Head of caudate nucleus (tissue), 42 donors: ENCODE data around the gene CDH4.
"Not testable (repeated sequence)": the region's sequence is repeated elsewhere in the genome, so short reads cannot be mapped to it uniquely, and the experiment has no call there.

Experiments used
- DNase-seq, 42 donors: peaks; one replicate each; pipeline versions ENCODE4 v3.0.0 to v3.0.0-alpha.2; 2020 to 2021; ENCODE audit warnings: mixed read lengths in 7 of 42
- intact Hi-C: fragments of 100-400 bp; cut with DNase I; formaldehyde crosslinking; loops from one replicate; pipeline ENCODE4 v1.15.0; 2022

The CDH4 gene

GRCh38 chr20:61455508-61456215 lies 203.6 kb downstream of the CDH4 start:
- intact Hi-C loops = no loop called here
- peak in 3 of 42 donors; percentile 11 to 32 (median 14) for DNase-seq

DNA sequence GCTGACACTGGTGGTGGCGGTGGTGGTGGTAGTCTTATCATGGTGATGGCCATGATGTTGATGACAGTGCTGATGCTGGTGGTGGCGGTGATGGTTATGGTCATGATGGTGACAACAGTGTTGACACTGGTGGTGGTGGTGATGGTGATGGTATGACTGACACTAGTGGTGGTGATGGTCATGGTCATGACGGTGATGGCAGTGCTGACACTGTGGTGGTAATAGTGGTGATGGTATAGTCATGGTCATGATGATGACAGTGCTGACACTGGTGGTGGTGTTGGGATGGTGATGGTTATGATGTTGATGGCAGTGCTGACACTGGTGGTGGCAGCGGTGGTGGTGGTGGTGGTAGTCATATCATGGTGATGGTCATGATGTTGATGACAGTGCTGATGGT lies 205.7 kb downstream of the CDH4 start:
- DNase-seq = peak in 2 of 42 donors; percentile 15 to 17
- intact Hi-C loops = no loop called here

DNA sequence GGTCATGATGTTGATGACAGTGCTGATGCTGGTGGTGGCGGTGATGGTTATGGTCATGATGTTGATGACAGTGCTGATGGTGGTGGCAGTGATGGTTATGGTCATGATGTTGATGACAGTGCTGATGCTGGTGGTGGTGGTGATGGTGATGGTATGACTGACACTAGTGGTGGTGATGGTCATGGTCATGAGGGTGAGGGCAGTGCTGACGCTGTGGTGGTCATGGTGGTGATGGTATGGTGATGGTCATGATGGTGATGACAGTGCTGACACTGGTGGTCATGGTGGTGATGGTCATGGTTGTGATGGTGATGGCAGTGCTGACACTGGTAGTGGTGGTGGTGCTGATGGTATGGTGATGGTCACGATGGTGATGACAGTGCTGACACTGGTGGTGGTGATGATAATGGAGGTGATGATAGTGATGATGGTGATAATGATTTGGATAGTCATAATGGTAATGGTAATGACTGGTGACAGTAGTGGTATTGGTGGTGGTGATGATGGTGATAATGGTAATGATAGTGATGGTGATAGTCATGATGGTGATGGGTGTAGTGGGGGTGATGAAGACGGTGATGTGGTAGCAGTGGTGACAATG lies 206.2 kb downstream of the CDH4 start:
- intact Hi-C loops = no loop called here

DNA sequence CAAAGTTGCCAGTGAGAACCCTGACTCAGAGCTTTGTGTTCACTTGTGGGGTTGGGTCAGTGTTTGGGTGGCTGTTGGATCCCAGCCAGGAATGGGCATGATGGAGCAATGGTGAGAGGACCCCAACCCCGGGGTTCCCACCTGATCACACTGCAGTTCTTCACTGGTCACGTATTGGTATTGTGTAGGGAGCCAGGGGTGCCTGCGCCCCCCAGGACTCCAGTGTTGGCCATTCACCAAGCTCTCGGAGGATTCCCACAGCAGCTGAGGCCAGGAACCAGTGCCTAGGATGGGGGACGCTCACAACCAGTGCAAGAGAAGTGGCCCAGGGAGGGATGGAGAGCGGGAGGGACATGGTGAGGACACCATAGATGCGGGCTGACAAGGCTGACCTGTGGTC lies 207.2 kb downstream of the CDH4 start:
- intact Hi-C loops = no loop called here
- peak in 3 of 42 donors; percentile 11 to 22 (median 20) for DNase-seq

More for the DNA sequence above, 206.2 kb downstream of the CDH4 start:
- no peak for DNase-seq

- DNase-seq = peak in 3 of 42 donors; percentile 8 to 24 (median 14)
Observed at GRCh38 chr20:61459705-61460104, 207.6 kb downstream of the CDH4 start.

GRCh38 chr20:61460261-61461052 lies 208.4 kb downstream of the CDH4 start:
- DNase-seq = peak in 3 of 42 donors; percentile 10 to 24 (median 14)
- intact Hi-C loops = no loop called here

More at GRCh38 chr20:61459705-61460104, 207.6 kb downstream of the CDH4 start:
- intact Hi-C loops = no loop called here

DNA sequence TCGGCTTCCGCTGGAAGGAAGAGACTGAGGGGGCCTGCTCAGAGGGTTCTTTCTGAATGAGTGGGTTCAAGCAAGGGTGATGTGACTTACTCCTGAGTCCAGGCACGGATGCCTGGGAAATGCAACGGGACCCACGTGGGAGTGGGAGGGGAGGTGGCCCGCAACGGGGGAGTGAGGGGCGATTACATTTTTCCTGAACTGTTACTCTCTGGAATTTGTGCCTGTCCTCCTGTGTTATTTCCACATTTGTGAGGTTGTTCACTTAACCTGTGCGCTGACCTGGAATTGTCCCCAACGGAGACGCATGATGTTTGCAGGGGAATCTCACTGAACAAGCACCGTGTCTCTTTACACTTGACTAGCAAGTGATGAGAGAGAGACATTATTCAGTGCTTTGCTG lies 209.4 kb downstream of the CDH4 start:
- intact Hi-C loops = no loop called here
- peak in 3 of 42 donors; percentile 9 to 31 (median 22) for DNase-seq

GRCh38 chr20:61464307-61465303 lies 212.5 kb downstream of the CDH4 start:
- DNase-seq = peak in 12 of 42 donors; percentile 11 to 54 (median 30)
- intact Hi-C loops = no loop called here

- intact Hi-C loops = no loop called here
Observed at GRCh38 chr20:61475729-61476128, 223.7 kb downstream of the CDH4 start.

DNA sequence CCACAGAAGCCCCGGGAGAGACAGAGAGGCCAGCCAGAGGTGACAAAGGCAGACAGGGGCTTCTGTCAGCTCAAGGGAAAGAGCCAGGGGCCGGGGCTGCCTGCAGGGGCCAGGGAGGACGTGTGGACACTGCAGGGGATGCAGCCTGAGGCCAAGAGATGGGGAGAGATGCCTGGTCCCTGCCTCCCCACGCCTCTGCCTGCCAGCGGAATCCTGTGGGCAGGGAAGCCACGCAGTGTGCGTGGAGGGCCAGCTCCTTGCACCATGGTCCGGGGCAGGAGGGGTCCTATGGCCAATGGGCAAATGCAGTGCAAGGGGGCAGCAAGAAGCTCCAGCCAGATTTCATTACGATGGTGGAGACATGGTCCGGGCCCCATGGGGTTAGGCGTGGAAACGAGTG lies 224.9 kb downstream of the CDH4 start:
- intact Hi-C loops = no loop called here
- no peak for DNase-seq

More at GRCh38 chr20:61475729-61476128, 223.7 kb downstream of the CDH4 start:
- DNase-seq = no peak

DNA sequence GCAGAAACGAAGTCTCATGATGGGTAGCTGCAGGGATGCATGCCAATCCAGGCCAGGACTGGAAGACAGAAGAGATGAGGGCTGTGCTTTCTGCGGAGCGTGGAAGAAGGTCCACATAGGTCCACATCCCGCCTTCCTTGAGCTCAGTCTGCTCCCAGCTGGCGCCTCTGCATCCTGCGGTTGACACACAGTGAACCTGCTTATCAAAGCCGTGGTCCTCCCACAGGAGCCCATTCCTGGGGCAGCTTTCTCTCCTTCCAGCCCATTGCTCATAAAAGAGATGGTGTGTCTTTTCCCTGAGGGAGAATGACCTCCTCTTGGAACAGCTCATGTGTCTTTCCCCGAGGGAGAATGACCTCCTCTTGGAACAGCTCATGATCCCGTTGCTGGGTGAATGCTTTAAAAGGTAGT lies 225.4 kb downstream of the CDH4 start:
- no peak for DNase-seq
- intact Hi-C loops = no loop called here

- intact Hi-C loops = no loop called here
- DNase-seq = no peak
Observed at GRCh38 chr20:61478094-61478493, 226.0 kb downstream of the CDH4 start.

DNA sequence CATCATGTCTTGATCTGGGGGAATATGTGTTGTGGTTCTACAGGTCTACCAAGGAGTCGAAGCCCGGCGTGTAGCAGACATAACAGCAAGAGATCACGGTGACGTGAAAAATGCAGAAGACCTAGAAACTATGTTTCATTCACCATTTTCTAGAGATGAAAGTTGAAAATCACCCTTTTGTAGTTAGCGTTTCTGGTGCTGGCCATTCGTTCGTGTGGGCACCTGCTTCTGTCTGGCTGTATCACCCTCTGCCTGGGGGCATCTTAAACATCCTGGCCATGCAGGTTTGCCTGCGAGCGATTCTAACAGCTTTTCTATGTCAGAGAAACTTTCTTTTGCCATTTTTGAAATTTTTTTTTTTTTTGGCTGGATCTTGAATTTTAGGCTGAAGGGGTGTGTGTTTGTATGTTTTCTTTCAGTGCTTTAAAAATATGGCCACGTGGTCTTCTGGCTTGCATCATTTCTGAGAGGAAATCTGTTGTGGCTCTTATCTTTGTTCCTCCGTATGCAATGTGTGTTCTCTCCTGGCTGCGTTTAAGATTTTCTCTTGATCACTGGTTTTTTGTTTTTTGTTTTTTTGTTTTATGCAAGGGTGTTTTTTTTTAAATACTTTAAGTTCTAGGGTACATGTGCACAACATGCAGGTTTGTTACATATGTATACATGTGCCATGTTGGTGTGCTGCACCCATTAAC lies 226.7 kb downstream of the CDH4 start:
- intact Hi-C loops = no loop called here
- DNase-seq = no peak

DNA sequence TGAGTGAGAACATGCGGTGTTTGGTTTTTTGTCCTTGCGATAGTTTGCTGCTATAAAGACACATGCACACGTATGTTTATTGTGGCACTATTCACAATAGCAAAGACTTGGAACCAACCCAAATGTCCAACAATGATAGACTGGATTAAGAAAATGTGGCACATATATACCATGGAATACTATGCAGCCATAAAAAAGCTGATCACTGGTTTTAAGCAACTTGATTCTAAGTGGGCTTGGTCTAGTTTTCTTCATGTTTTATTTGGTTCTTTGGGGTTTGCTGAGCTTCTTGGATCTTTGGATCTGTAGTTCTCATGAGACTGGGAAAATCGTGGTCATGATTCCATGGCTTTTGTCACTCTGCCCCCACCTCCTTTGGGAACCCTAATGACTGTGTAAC lies 227.4 kb downstream of the CDH4 start:
- DNase-seq, intact Hi-C loops: not testable (repeated sequence)

DNA sequence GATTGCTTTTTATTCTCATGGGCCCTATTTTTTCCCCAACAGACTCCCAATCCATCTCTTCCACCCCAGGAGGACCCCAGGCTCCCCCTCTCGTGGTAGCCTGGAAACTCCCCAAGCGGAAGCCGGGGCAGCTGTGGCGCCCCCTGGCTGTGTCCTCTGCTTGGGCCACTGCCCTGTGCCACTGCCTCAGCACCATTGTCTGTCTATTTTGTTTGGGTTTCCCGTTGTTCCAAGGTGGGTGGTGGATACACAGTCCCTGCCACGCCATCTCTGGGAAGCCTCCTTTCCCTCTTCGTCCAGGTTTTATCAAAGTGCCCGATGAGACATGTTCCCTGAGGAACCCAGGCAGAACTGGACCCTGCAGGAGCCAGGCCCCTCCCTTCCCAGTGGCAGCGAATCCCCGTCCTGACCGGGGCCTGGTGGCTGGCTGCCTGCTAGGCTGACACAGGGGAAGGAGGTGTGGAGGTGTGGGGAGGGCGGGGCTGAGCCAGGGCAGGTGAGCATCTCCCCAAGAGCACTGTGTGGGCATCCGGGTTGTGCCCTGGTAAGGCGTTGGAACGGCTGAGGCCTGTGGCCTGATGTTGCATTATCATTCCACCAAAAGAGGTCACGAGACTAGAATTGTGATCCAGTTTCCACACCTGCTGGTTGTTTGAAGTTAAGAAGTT lies 228.2 kb downstream of the CDH4 start:
- no peak for DNase-seq
- intact Hi-C loops = no loop called here

GRCh38 chr20:61482056-61482887 lies 230.2 kb downstream of the CDH4 start:
- intact Hi-C loops = no loop called here
- no peak for DNase-seq

DNA sequence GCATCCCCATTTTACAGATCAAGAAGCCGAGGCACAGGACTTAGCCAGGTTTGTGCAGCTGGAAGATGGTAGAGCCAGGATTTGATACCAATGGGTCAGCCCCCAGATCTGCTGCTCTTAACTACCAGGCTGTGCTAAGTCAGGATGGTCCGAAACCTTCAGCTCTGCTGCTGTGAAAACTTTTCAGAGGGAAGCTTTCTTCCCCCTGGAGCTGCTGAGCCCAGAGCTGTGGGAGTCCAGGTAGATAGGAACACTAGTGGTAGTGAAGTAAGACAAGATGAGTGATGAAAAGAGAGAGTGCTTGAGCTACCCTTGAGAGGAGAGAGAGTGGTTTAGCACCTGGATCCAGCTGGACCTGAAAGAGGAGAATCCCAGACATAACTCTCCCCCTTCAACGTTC lies 230.8 kb downstream of the CDH4 start:
- intact Hi-C loops = no loop called here
- DNase-seq = no peak
